ENCODE results near the gene TP53I11. TPM values are rescaled to one million over a fixed set of nuclear protein-coding genes. Genes with fewer than 3 reads are reported as not detected.

TP53I11 gene
- total and polyA plus RNA-seq, 11 donors, result 24.0 to 91.3 (median 39.4) TPM

DNA sequence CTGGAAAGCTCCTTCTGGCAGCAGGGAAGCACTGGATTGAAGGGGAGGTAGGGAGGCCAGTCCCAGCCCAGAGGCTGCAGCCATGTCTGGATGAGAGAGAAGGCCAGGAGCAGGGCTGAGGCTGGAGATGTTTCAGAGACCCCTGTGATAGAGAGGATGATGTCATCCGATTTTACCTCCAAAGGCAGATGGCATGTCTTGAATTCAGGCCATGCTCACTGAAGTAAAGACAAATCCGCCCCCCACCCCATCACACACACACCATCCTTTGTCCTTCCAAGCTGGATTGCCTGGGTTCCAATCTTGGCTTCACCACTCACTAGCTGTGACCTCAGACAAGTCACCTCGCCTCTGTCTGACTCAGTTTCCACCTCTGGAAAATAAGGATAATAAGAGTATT is 47.2 kb downstream of the TP53I11 start:
- ATAC-seq, result no peak

DNA sequence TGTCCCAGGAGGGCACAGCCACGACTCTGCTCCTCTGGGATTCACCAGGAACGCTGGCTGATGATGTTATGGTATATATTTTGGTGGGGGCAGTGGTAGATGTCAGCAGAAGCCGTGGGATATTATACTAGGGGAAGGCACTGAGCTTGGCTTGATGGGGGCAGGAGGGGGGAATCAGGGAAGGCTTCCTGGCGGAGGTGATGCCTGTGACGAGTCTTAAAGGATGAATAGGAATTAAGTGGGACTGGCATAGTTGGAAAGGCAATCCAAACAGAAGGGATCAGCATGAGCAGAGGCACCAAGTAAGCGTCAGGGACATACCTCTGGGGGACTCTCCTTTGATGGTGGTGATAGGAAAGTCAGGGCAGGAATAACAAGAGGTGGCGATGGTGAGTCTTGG is 47.6 kb downstream of the TP53I11 start:
- no peaks in the 10 kb centered on the region for H3K27me3 ChIP-seq
- no peak for DNase-seq
- intact Hi-C loops (cut with DNase I), result no loop called here
- peaks cover 0 to 26% (median 0%) of the 10 kb centered on the region in 9 donors for H3K36me3 ChIP-seq
- H3K27ac ChIP-seq, result no peak overlapping the region
- TF ChIP-seq POLR2A (IDR thresholded peaks at IDR 0.05), result no peak
- TF ChIP-seq, protein P1, sequence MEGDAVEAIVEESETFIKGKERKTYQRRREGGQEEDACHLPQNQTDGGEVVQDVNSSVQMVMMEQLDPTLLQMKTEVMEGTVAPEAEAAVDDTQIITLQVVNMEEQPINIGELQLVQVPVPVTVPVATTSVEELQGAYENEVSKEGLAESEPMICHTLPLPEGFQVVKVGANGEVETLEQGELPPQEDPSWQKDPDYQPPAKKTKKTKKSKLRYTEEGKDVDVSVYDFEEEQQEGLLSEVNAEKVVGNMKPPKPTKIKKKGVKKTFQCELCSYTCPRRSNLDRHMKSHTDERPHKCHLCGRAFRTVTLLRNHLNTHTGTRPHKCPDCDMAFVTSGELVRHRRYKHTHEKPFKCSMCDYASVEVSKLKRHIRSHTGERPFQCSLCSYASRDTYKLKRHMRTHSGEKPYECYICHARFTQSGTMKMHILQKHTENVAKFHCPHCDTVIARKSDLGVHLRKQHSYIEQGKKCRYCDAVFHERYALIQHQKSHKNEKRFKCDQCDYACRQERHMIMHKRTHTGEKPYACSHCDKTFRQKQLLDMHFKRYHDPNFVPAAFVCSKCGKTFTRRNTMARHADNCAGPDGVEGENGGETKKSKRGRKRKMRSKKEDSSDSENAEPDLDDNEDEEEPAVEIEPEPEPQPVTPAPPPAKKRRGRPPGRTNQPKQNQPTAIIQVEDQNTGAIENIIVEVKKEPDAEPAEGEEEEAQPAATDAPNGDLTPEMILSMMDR (IDR thresholded peaks at IDR 0.05), result no peak
- no peak for ATAC-seq
- no peak overlapping the region for H3K4me3 ChIP-seq
- peaks cover 0 to 6% (median 0%) of the 10 kb centered on the region in 12 donors for H3K9me3 ChIP-seq
- H3K4me1 ChIP-seq, result peaks cover 0 to 14% (median 0%) of the 10 kb centered on the region in 12 donors
- 79 to 95% (median 87%) methylated on average over 7 of the region's 7 CpGs for WGBS, 4 donors

More for the DNA sequence above, 47.2 kb downstream of the TP53I11 start:
- no peaks in the 10 kb centered on the region for H3K27me3 ChIP-seq
- no peak for DNase-seq
- peaks cover 0 to 21% (median 0%) of the 10 kb centered on the region in 9 donors for H3K36me3 ChIP-seq
- TF ChIP-seq, protein P1 (IDR thresholded peaks at IDR 0.05), result no peak
- TF ChIP-seq POLR2A (IDR thresholded peaks at IDR 0.05), result no peak
- no peak overlapping the region for H3K4me3 ChIP-seq
- 93 to 97% (median 96%) methylated on average over 3 of the region's 3 CpGs for WGBS, 4 donors
- H3K9me3 ChIP-seq, result peaks cover 0 to 4% (median 0%) of the 10 kb centered on the region in 12 donors
- no peak overlapping the region for H3K27ac ChIP-seq
- peaks cover 0 to 14% (median 0%) of the 10 kb centered on the region in 12 donors for H3K4me1 ChIP-seq
- intact Hi-C loops (cut with DNase I), result no loop called here

DNA sequence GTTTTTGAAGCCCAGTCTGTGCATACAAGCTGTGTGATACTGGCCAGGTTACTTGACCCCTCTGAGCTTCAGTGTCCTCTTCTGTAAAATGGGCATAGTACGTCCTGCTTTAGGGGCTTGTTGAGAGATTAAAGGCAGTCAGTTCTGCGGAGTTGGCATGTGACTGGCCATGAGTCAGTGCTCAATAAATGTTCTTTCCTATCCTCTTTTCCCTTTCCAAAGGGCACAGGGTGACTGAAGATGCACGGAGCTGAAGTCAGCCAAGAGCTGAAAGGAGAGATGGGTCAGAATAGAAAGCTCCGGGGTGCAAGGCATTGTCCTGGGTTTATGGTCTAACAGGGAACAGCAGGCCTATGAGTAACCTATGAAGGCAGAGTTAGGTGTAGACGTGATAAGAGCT is 48.9 kb downstream of the TP53I11 start:
- no peaks in the 10 kb centered on the region for H3K27me3 ChIP-seq
- WGBS, 4 donors, result 89 to 95% (median 94%) methylated on average over 5 of the region's 5 CpGs
- peaks cover 0 to 6% (median 0%) of the 10 kb centered on the region in 12 donors for H3K9me3 ChIP-seq
- peaks cover 0 to 28% (median 0%) of the 10 kb centered on the region in 9 donors for H3K36me3 ChIP-seq
- H3K4me3 ChIP-seq, result no peak overlapping the region
- no peak for TF ChIP-seq POLR2A (IDR thresholded peaks at IDR 0.05)
- TF ChIP-seq, protein P1 (IDR thresholded peaks at IDR 0.05), result no peak
- H3K4me1 ChIP-seq, result peaks cover 0 to 14% (median 0%) of the 10 kb centered on the region in 12 donors
- no peak overlapping the region for H3K27ac ChIP-seq
- ATAC-seq (no peak), DNase-seq (no peak)
- intact Hi-C loops (cut with DNase I), result no loop called here

DNA sequence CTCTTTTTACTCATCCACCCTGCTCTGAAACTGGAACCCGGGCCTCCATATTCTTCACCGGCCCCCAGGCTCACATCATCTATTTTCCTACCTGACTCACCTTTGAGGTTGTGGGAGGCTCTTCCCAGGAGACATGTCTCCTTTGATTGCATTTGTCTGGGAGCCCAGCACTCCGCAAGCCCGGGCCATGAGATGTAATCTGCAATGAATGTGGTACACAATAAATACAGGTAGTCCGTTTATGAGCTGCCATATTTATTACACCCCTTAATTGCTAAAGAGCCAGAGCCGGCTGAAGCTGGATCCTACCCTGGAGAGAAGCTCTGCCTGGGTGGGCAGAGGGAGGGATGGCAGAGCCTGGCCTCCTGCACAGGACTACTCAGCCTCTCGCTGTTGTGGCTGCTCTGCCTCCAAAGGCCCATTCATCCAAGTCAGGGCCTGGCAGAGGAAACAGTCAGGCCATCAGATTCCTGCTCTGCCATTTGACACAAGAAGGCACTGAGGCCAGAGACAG is 49.5 kb downstream of the TP53I11 start:
- WGBS, 4 donors, result 86 to 93% (median 93%) methylated on average over 7 of the region's 7 CpGs

More for the DNA sequence above, 49.5 kb downstream of the TP53I11 start:
- TF ChIP-seq, protein P1 (IDR thresholded peaks at IDR 0.05), result no peak
- no peak for TF ChIP-seq POLR2A (IDR thresholded peaks at IDR 0.05)
- no peak for ATAC-seq
- Histone ChIP-seq H3K4me1 (peaks cover 0 to 14% (median 0%) of the 10 kb centered on the region in 12 donors), H3K27ac (no peak overlapping the region), H3K27me3 (no peaks in the 10 kb centered on the region), H3K36me3 (peaks cover 0 to 22% (median 0%) of the 10 kb centered on the region in 9 donors), H3K9me3 (peaks cover 0 to 6% (median 0%) of the 10 kb centered on the region in 12 donors), H3K4me3 (no peak overlapping the region)
- intact Hi-C loops (cut with DNase I), result no loop called here
- no peak for DNase-seq
